ENCODE data around the gene ZNF384.

ZNF384 gene

DNA sequence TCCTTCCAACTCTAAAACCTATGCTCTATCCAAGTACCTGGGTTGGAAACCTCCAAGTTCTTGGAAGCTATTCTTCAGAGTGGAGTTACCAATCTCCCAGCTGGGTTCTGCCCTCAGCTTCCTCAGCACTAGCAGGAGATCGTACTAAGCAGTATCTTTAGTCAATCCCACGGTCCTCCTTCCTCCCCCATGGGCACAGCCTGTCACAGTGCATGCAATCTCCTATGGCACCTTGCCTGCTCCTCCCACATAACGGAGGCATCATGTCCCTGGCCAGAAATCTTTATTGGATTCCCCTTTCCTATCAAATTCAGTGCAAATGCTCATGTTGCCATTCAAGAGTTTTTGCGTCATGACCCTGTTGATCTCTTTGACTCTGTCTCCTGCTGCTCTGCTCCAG, 48.0 kb downstream of the ZNF384 start:
- H3K4me3 ChIP-seq (ENCODE audit: low read depth, low read length) = no peak overlapping the region
- TF ChIP-seq, protein P1, sequence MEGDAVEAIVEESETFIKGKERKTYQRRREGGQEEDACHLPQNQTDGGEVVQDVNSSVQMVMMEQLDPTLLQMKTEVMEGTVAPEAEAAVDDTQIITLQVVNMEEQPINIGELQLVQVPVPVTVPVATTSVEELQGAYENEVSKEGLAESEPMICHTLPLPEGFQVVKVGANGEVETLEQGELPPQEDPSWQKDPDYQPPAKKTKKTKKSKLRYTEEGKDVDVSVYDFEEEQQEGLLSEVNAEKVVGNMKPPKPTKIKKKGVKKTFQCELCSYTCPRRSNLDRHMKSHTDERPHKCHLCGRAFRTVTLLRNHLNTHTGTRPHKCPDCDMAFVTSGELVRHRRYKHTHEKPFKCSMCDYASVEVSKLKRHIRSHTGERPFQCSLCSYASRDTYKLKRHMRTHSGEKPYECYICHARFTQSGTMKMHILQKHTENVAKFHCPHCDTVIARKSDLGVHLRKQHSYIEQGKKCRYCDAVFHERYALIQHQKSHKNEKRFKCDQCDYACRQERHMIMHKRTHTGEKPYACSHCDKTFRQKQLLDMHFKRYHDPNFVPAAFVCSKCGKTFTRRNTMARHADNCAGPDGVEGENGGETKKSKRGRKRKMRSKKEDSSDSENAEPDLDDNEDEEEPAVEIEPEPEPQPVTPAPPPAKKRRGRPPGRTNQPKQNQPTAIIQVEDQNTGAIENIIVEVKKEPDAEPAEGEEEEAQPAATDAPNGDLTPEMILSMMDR (IDR thresholded peaks at IDR 0.05; ENCODE audit: insufficient read depth, low read depth, low read length, missing control alignments) = no peak
- DNase-seq (ENCODE audit: low read depth) = no peak

DNA sequence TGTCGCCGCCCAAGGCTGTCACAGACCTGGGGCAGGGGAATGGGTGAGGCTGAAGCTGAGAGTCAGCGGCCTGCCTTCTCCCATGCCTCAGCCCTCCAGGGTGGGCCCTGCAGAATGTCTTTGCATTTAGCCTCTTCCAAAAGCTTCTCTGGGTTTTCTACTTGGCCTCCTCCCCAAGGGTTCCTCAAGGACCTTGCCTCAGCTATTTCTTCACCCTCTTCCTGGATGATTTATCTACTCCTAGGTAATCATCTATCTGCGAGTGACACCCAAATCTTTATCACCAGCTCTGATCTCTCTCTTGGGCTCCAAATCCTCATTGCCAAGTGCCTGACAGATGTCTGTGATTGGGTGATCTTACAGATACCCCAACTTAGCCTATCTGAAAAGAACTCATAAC, 48.7 kb downstream of the ZNF384 start:
- DNase-seq (ENCODE audit: low read depth) = no peak

DNA sequence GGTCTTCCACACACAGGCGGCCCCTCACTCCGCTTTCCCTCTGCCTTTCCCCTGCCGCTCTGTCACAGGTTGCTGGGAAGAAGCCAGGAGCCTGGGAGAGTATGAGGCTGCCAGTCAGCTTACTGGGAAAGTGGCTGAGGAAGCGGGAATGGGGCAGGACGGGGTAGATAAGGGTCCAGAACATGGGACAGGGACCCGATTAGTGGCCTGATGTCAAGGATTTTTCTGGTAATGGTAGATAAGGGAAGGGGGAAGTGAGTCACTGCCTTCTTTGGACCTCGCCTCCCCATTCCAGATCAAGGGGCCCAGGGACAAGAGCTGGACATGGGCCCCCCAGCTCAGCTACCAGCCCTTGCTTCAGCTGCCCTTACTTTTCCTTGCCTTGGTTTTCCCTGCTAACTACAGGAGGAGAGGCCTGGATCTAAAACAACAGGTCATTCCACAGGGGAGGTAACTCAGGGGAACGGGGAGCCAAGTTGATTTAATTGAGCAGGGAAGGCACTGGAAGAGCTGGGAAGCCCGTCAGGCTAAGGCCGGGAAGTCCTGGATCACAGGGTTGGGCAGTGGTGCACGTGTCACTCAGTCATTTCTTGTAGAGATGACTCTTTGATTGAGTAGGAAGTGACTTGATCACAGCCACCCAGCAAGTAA, 49.9 kb downstream of the ZNF384 start:
- TF ChIP-seq, protein P1 (IDR thresholded peaks at IDR 0.05; ENCODE audit: insufficient read depth, low read depth, low read length, missing control alignments) = no peak
- DNase-seq (ENCODE audit: low read depth) = no peak

More for the DNA sequence above, 48.7 kb downstream of the ZNF384 start:
- no peak overlapping the region for H3K4me3 ChIP-seq (ENCODE audit: low read depth, low read length)
- TF ChIP-seq, protein P1 (IDR thresholded peaks at IDR 0.05; ENCODE audit: insufficient read depth, low read depth, low read length, missing control alignments) = no peak

DNA sequence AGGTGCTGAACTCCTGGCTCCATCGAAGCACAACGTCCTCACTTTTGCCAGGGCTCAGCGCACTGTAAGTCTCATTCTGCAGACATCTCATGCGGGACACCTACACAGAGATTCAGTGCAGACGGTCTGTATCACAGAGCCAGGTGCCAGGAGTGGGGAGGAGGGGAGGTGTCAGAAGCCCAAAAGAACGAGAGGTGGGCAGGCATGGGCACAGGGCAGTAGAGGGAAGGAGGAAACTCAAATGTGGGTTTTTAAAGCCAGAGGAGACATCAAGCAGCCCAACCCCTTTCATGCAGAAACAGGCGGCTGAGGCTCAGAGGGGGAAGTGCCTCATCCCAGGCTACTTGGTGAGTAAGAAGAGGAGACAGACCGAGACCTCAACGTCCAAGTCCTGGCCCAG, 50.9 kb downstream of the ZNF384 start:
- no peak overlapping the region for H3K4me3 ChIP-seq (ENCODE audit: low read depth, low read length)
- no peak for DNase-seq (ENCODE audit: low read depth)
- TF ChIP-seq, protein P1 (IDR thresholded peaks at IDR 0.05; ENCODE audit: insufficient read depth, low read depth, low read length, missing control alignments) = no peak

More for the DNA sequence above, 49.9 kb downstream of the ZNF384 start:
- no peak overlapping the region for H3K4me3 ChIP-seq (ENCODE audit: low read depth, low read length)

DNA sequence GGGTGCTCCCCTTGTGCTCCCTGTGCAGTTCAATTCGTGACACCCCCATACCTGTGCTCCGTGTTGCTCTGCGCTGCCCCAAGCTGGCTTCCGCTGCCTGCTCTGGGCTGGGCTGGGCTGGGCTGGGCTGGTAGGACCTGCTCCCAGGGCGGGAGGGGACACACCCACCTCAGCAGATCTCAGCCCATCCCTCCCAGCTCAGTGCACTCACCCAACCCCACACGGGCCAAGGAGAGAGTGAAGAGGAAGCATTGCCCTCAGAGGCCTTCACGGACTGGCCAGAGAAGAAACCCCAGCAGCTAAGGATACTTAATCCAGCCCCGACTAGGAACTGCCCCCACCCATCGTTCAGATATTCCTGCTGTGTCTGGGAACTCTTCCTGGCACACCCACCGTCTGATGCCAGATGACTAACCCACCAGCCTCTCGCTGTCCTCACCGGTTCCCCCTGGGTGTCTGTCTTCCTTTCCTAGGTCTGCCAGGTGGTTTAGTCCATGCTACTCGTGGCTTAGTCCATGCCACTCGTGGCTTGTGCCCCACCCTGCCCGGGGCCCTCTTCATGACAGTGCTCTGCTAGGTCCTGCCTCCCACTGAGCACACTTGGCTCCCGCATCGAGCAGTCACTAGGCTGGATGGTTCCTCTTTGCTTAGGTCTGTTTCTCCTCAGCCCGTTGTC, 53.2 kb downstream of the ZNF384 start, which contains the start of gene LPAR5:
Gene LPAR5 (minus strand): TSS at position 104 of the 676 bp plus-strand sequence. CDS start 14,711 bp downstream, outside the sequence.
- DNase-seq (ENCODE audit: low read depth) = peak; percentile 71
- TF ChIP-seq, protein P1 (IDR thresholded peaks at IDR 0.05; ENCODE audit: insufficient read depth, low read depth, low read length, missing control alignments) = no peak
- peak within 1 kb of the TSS; percentile 48 for H3K4me3 ChIP-seq (ENCODE audit: low read depth, low read length)

DNA sequence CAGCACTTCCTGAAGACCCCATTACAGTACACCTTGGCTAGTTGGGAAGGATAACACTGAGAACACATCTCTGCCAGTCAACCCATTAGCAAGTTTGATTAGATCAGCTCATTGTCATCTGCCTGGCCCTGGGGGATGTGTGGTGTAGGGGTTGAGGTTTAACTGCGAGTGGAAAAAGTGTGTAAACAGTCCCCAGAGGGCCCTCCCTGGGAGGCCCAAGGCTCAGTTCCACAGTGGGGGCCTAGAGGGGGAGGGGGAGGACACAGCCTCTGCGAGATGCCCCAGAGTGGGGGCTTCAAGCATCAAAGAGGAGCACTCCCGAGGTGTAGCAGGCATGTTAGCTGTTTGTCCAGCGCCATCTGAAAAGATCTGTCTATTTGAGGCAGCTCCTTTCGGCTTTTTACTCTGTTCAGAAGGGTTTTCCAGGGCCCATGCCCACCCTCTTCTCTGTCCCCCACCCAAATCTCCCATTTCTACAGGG, 53.8 kb downstream of the ZNF384 start:
- TF ChIP-seq, protein P1 (IDR thresholded peaks at IDR 0.05; ENCODE audit: insufficient read depth, low read depth, low read length, missing control alignments) = no peak
- DNase-seq (ENCODE audit: low read depth) = peak; percentile 46
- H3K4me3 ChIP-seq (ENCODE audit: low read depth, low read length) = peak overlapping the region; percentile 48

Data from GM12865 (cell line).